Posterior cingulate gyrus (tissue), 11 donors: ENCODE measurements around the gene VMA21.
A peak's percentile ranks its signal among the peaks of the same experiment; 100 is the strongest.

ENCODE experiments used
- DNase-seq, 10 donors: peaks; one replicate each; pipeline versions ENCODE4 v3.0.0 to v3.0.0-alpha.2; 2020 to 2021; ENCODE audit warnings: mixed read lengths in 3 of 10
- intact Hi-C: fragments of 100-400 bp; cut with DNase I; formaldehyde crosslinking; loops from one replicate; pipeline ENCODE4 v1.15.1; 2023

VMA21 gene, protein sequence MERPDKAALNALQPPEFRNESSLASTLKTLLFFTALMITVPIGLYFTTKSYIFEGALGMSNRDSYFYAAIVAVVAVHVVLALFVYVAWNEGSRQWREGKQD

GRCh38 chrX:151396825-151397740 is at the start of gene VMA21:
VMA21 (plus strand) TSS chrX:151397206; CDS start chrX:151397309, 103 bp downstream.
- intact Hi-C loops, result no loop called here
- peak; percentile 62 to 96 (median 74) for DNase-seq

GRCh38 chrX:151359341-151359740 is 37.7 kb upstream of the VMA21 start:
- intact Hi-C loops, result loop anchor here (10.0 kb wide), 1 partner anchor 205 kb away; no protein-coding TSS in a partner anchor
- DNase-seq, result no peak

GRCh38 chrX:151359931-151360871 is 36.8 kb upstream of the VMA21 start:
- DNase-seq, result peak in 6 of 10 donors; percentile 11 to 88 (median 27)
- intact Hi-C loops, result loop anchor here (10.0 kb wide), 1 partner anchor 205 kb away; no protein-coding TSS in a partner anchor

DNA sequence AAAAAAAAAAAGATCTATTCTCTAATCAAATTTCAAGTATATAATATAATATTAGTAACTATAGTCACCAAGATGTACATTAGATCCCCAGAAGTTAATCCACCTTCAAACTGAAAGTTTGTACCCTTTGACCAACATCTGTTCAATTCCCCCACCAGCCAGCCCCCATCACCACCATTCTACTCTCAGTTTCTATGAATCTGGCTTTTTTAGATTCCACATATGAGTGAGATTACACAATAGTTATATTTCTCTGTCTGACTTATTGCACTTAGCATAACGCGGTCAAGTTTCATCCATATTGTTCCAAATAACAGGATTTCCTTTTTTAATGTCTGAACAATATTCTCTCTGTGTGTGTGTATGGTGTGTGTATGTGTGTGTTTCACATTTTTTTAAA is 33.7 kb upstream of the VMA21 start:
- DNase-seq, result no peak
- intact Hi-C loops, result no loop called here

DNA sequence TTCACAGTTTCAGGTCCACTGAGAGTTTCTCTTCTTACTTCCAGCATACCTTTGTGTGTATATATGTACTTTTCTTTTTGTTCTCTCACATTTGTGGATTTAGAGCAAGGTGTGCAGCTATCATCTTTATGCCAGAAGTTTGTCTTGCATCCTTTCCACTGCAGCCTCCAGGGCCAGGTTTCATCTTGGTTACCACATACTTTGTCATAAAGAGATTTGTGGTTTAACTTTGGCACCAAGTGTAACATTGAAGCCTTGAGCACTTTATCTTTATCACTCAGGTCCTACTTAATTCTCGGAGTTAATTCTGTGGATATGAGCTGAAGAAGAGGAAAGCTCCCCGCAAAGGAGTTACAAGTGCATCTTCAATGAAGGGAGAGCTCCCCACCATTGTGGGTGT is 31.4 kb upstream of the VMA21 start:
- intact Hi-C loops, result no loop called here
- DNase-seq, result no peak

DNA sequence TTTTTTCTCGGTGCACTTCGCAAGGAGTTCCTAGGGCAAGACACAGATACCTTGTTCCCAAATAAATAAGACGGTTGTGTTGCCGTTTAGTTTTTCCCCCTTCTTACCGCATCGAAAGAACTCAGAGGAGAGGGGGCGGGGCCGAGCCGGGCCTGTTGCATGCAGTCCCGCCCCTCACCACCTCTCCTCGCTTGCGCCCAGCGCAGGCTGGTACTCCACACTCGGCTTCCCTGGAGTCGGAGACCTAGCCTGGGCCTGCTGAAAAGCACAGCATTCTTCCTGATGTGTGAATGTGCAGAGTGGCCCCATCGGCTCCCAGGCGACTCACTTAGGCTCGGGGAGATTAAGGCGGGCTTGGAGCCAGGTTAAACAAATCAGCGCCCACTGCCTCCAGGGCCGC is 26.1 kb upstream of the VMA21 start:
- intact Hi-C loops, result no loop called here
- DNase-seq, result no peak

- peak in 1 of 10 donors; percentile 63 for DNase-seq
- intact Hi-C loops, result no loop called here
These were observed 12.2 kb upstream of the VMA21 start for GRCh38 chrX:151384807-151385206.

- no peak for DNase-seq
- intact Hi-C loops, result no loop called here
These were observed 10.1 kb upstream of the VMA21 start for GRCh38 chrX:151386838-151387459.

DNA sequence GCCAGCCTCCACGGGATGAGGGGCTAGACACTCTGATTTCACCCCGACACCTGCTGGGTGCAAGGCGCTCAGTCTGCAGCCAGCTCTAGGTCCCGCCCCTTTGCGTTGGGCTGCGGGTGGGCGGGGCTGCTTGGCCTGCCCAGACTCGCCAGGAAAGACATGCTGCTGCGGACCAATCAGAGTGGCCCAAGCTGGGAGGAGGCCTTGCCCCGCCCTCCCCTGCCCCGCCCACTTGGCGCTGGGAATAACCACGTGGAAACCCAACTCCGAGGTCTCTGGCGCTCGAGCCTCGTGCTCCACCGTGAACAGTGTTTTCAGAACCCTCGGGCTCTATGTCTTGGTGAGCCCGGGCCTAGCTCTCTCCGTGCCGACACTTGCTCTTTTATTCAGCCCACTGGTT is 5.3 kb upstream of the VMA21 start:
- intact Hi-C loops, result no loop called here
- DNase-seq, result no peak

- DNase-seq, result no peak
- intact Hi-C loops, result no loop called here
These were observed 3.5 kb upstream of the VMA21 start for GRCh38 chrX:151393514-151393913.

- intact Hi-C loops, result no loop called here
- DNase-seq, result peak in 3 of 10 donors; percentile 8 to 60 (median 11)
These were observed 773 bp upstream of the VMA21 start for GRCh38 chrX:151396042-151396824.

- DNase-seq, result no peak
- intact Hi-C loops, result no loop called here
These were observed 700 bp downstream of the VMA21 start for GRCh38 chrX:151397741-151398070.

- intact Hi-C loops, result no loop called here
- no peak for DNase-seq
These were observed 1.3 kb downstream of the VMA21 start for GRCh38 chrX:151398346-151398745.

- DNase-seq, result peak in 7 of 10 donors; percentile 13 to 88 (median 37)
These were observed 5.8 kb downstream of the VMA21 start for GRCh38 chrX:151402719-151403390.

DNA sequence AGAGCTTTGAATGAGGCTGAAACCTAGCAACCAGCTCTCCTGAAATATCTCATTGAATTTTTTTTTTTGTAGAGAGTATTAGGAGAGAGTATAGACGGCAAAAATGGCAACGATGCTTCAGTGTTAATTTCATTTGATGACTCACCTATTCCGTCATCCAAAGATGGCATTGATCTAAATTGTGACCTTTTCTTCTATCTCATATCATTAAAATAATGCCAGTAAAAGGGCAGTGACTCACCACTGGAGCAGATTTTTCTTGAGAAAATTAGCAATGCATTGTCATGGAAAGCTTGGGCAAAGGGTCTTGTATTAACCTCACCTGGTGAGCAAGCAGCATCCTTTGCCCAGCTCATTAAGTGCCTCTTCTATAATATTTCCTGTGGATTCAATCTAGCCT is 19.6 kb downstream of the VMA21 start:
- intact Hi-C loops, result no loop called here

More at GRCh38 chrX:151402719-151403390, 5.8 kb downstream of the VMA21 start:
- intact Hi-C loops, result no loop called here

GRCh38 chrX:151419782-151420181 is 22.8 kb downstream of the VMA21 start:
- DNase-seq, result no peak

More for the DNA sequence above, 19.6 kb downstream of the VMA21 start:
- DNase-seq, result no peak

DNA sequence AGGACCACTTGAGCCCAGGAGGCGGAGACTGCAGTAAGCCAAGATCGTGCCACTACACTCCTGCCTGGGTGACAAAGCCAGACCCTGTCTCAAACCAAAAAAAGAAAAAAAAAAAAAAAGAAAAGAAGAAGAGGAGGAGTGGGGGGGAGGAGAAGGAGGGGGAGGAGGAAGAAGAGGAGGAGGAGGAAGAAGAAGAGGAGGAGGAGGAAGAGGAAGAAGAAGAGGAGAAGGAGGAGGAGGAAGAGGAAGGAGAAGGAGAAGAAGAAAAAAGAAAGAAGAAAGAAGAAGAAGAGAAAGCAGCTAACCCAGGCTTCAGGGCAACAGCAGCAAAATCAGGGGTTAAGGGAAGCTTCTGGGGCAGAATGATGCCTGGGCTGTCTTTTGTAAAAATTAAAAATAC is 27.5 kb downstream of the VMA21 start:
- intact Hi-C loops, result no loop called here
- DNase-seq, result no peak

More at GRCh38 chrX:151419782-151420181, 22.8 kb downstream of the VMA21 start:
- intact Hi-C loops, result no loop called here

DNA sequence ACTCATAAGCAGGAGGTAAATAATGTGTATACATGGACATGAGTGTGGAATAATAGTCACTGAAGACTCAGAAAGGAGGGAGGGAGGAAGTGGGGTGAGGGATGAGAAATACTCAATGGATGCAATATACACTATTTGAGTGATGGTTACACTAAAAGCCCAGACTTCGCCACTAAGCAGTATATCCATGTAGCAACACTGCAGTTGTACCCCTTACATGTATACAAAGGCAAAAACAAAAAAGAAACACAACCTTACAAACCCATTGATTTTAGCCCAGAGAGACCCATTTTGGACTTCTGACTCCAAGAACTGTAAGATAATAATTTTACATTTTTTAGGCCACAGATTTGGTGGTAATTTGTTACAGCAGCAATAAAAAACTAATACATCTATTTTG is 51.5 kb downstream of the VMA21 start:
- no peak for DNase-seq
- intact Hi-C loops, result no loop called here

GRCh38 chrX:151458824-151459223 is 61.8 kb downstream of the VMA21 start:
- intact Hi-C loops, result no loop called here
- no peak for DNase-seq
